H7 (cell line): ENCODE data around the gene TEKT1. TPM values are rescaled to one million over a fixed set of nuclear protein-coding genes. Genes with fewer than 3 reads are reported as not detected.
"Not testable (repeated sequence)": the region's sequence is repeated elsewhere in the genome, so short reads cannot be mapped to it uniquely, and the experiment has no call there.

Source experiments
- DNase-seq: peaks from one replicate; pipeline ENCODE4 v3.0.0; 2012
- H3K27me3 ChIP-seq: 2 replicates; pipeline ENCODE4 v1.6.0; 2011; ENCODE audit warnings: mild to moderate bottlenecking, low read length; ENCODE audit not compliant: control insufficient read depth, insufficient read depth
- H3K36me3 ChIP-seq: replicated peaks from 2 replicates; pipeline ENCODE4 v1.5.1; 2011; ENCODE audit warnings: low read length; ENCODE audit not compliant: control insufficient read depth, insufficient read depth
- H3K4me3 ChIP-seq: 2 replicates; pipeline ENCODE4 v1.5.1; 2011; ENCODE audit warnings: low read depth, mild to moderate bottlenecking, control low read depth, low read length, moderate library complexity; ENCODE audit not compliant: insufficient read depth
- total RNA-seq: library from RNA; depleted of rRNA; stranded (reverse); fragments of >200 nt; shearing (Covaris generic); gene quantifications from 2 replicates; pipeline ENCODE4 v1.2.3, GENCODE V29; 2014; rRNA removed

TEKT1 gene
- total RNA-seq: not detected in 2 replicates

- Histone ChIP-seq H3K36me3 (no peaks in the 10 kb centered on the region), H3K4me3 (peak within 1 kb of the TSS; percentile 44), H3K27me3 (peaks cover 17% of the 10 kb centered on the region)
- peak; percentile 91 for DNase-seq
Observed at GRCh38 chr17:6831661-6832263, at the start of gene TEKT1. Gene TEKT1 (minus strand): TSS chr17:6831729. CDS start chr17:6830376, 1,353 bp downstream.

DNA sequence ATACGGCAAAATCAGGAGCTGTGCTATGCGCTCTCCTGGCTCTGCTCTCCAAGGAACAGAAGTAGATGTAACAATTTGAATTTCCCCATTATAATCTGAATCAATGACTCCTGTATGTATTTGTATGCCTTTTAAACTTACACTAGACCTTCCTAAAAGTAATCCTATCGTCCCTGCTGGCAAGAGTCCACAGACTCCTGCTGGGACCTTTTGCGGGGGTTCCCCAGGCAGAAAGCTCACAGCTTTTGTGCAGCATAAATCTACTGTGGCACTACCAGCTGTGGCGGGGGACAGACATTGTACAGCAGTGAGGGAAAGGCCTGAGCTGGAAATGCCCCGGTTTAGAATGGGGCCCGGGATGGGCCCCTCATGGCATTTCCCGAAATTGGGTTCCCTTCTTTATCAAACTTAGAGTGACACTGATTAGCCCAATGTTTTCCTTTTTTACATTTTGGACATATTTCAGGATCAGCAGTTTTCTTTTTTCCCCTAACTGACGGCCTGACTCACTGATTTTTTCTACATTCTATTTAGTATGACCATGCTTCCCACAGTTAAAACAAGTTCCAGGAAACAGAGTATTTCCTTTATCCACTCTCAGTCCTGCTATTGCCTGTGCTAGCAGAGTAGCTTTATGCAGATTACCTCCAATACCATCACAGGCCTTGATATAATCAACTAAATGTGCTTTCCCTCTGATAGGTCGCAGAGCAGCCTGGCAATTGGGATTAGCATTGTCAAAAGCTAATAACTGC lies 47.9 kb upstream of the TEKT1 start:
- not testable (repeated sequence) for H3K36me3 ChIP-seq, H3K4me3 ChIP-seq, DNase-seq, H3K27me3 ChIP-seq

DNA sequence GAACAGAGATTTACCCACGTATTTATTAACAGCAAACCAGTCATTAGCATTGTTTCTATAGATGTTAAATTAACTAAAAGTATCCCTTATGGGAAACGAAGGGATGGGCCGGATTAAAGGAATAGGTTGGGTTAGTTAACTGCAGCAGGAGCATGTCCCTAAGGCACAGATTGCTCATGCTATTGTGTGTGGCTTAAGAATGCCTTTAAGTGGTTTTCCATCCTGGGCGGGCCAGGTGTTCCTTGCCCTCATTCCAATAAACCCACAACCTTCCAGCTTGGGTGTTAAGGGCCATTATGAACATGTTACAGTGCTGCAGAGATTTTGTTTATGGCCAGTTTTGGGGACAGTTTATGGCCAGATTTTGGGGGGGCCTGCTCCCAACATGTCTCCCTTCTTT lies 43.7 kb upstream of the TEKT1 start:
- H3K27me3 ChIP-seq, DNase-seq, H3K4me3 ChIP-seq, H3K36me3 ChIP-seq: not testable (repeated sequence)

GRCh38 chr17:6872936-6873335 lies 41.4 kb upstream of the TEKT1 start:
- H3K27me3 ChIP-seq: no peaks in the 10 kb centered on the region
- no peak for DNase-seq
- no peaks in the 10 kb centered on the region for H3K36me3 ChIP-seq
- H3K4me3 ChIP-seq: no peak overlapping the region

- no peak overlapping the region for H3K4me3 ChIP-seq
- H3K27me3 ChIP-seq: no peaks in the 10 kb centered on the region
- H3K36me3 ChIP-seq: no peaks in the 10 kb centered on the region
- DNase-seq: no peak
Observed at GRCh38 chr17:6870841-6871240, 39.3 kb upstream of the TEKT1 start.

GRCh38 chr17:6868582-6868981 lies 37.1 kb upstream of the TEKT1 start:
- DNase-seq: no peak
- Histone ChIP-seq H3K4me3 (no peak overlapping the region), H3K27me3 (no peaks in the 10 kb centered on the region), H3K36me3 (no peaks in the 10 kb centered on the region)

DNA sequence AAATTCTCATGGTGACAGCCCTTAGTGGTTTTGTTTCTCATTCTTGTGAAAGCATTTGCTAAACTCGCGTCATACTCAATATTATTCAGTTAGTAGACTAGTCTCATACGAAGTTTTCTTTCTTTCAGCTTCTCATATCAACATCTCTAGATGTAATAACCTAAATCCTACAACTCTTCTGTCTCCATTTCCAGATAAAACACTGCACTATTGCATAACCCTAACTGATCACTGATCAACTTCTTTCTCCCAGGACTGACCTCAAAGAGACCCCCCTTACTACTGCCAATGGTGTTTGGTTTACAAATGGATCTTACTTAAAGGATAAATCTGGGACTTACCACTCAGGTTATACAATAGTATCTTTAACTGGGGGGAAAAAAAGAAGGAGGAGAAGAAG lies 36.3 kb upstream of the TEKT1 start:
- no peak for DNase-seq
- no peak overlapping the region for H3K4me3 ChIP-seq
- no peaks in the 10 kb centered on the region for H3K36me3 ChIP-seq
- H3K27me3 ChIP-seq: no peaks in the 10 kb centered on the region

DNA sequence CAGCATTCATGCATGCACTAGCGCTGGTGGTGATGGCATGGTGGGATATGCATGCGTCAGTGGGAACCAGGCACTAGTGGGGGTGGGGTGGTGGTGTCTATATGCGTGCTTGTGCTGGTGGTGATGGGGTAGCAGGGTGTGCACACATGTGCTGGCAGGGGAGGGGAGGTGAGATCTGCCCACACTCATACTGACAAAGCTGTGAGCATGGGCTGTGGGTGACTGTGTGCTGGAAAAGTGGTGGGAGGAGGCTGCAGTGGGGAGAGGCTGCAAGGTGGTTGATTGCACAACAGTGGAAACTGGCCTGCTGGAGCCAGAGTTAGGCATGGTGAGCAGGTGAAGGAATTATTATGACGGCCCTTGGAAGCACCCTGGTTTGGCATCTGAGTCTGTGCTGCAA lies 31.3 kb upstream of the TEKT1 start:
- Histone ChIP-seq H3K27me3 (no peaks in the 10 kb centered on the region), H3K36me3 (no peaks in the 10 kb centered on the region), H3K4me3 (no peak overlapping the region)
- no peak for DNase-seq

GRCh38 chr17:6862122-6862521 lies 30.6 kb upstream of the TEKT1 start:
- Histone ChIP-seq H3K4me3 (no peak overlapping the region), H3K27me3 (no peaks in the 10 kb centered on the region), H3K36me3 (no peaks in the 10 kb centered on the region)
- no peak for DNase-seq

DNA sequence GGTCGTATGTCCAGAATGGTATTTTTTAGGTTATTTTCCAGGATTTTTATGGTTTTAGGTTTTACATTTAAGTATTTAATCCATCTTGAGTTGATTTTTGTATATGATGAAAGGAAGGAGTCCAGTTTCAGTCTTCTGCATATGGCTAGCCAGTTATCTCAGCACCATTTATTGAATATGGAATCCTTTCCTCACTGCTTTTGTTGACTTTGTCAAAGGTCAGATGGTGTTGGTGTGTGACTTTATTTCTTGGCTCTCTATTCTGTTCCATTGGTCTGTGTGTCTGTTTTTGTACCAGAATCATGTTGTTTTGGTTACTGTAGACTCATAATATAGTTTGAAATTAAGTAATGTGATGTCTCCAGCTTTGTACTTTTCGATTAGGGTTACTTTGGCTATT lies 26.4 kb upstream of the TEKT1 start:
- Histone ChIP-seq H3K27me3 (no peaks in the 10 kb centered on the region), H3K36me3 (no peaks in the 10 kb centered on the region), H3K4me3 (no peak overlapping the region)
- no peak for DNase-seq

GRCh38 chr17:6857336-6857735 lies 25.8 kb upstream of the TEKT1 start:
- DNase-seq: no peak
- H3K27me3 ChIP-seq: no peaks in the 10 kb centered on the region
- H3K36me3 ChIP-seq: no peaks in the 10 kb centered on the region
- no peak overlapping the region for H3K4me3 ChIP-seq

- no peak for DNase-seq
- no peaks in the 10 kb centered on the region for H3K27me3 ChIP-seq
- H3K36me3 ChIP-seq: no peaks in the 10 kb centered on the region
- H3K4me3 ChIP-seq: no peak overlapping the region
Observed at GRCh38 chr17:6856051-6856450, 24.5 kb upstream of the TEKT1 start.

GRCh38 chr17:6853764-6854442 lies 22.4 kb upstream of the TEKT1 start:
- DNase-seq: peak; percentile 69
- Histone ChIP-seq H3K36me3 (no peaks in the 10 kb centered on the region), H3K27me3 (no peaks in the 10 kb centered on the region), H3K4me3 (peak overlapping the region; percentile 43)

DNA sequence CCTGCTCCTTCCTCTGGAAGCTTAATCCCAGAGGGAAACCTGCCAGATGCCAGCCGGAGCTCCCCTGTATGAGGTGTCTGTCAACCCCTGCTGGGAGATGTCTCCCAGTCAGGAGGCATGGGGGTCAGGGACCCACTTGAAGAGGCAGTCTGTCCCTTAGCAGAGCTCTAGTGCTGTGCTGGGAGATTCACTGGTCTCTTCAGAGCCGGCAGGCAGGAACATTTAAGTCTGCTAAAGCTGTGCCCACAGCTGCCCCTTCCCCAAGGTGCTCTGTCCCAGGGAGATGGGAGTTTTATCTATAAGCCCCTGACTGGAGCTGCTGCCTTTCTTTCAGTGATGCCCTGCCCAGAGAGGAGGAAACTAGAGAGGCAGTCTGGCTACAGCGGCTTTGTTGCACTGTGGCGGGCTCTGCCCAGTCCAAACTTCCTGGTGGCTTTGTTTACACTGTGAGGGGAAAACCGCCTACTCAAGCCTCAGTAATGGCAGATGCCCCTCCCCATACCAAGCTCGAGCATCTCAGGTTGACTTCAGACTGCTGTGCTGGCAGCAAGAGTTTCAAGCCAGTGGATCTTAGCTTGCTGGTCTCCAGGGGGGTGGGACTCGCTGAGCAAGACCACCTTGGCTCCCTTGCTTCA lies 17.1 kb upstream of the TEKT1 start:
- H3K4me3 ChIP-seq, H3K27me3 ChIP-seq, H3K36me3 ChIP-seq, DNase-seq: not testable (repeated sequence)

GRCh38 chr17:6846138-6846537 lies 14.6 kb upstream of the TEKT1 start:
- DNase-seq, H3K27me3 ChIP-seq, H3K36me3 ChIP-seq, H3K4me3 ChIP-seq: not testable (repeated sequence)
